HepG2 (cell line): ENCODE data around the gene PSMD5. TPM values are rescaled to one million over a fixed set of nuclear protein-coding genes. Genes with fewer than 3 reads are reported as not detected.

Experiments used
- AGO2 ChIP-seq: fragments of 200-400 bp; formaldehyde crosslinking; optimal IDR thresholded peaks from 2 replicates; pipeline ENCODE3; 2017; ENCODE audit warnings: mild to moderate bottlenecking, low read depth, low read length, moderate library complexity
- ASH2L ChIP-seq: fragments of 300-600, 200-600 bp; sonication (generic); IDR thresholded peaks from 2 replicates; pipeline ENCODE4 v1.7.0; 2017; ENCODE audit warnings: low read depth, mild to moderate bottlenecking, moderate library complexity, mixed read lengths, low read length; ENCODE audit not compliant: insufficient read length
- ATRX ChIP-seq: sonication (generic); formaldehyde crosslinking; IDR thresholded peaks from 2 replicates; pipeline ENCODE4 v1.4.0; 2020; ENCODE audit warnings: missing genetic modification reagents, borderline replicate concordance
- BRCA1 ChIP-seq: sonication (generic); formaldehyde crosslinking; IDR thresholded peaks from 2 replicates; pipeline ENCODE4 v1.4.0; 2020; ENCODE audit warnings: missing genetic modification reagents
- FUBP1 ChIP-seq: sonication (generic); formaldehyde crosslinking; IDR thresholded peaks from 2 replicates; pipeline ENCODE4 v1.5.1; 2020; ENCODE audit warnings: missing genetic modification reagents, mild to moderate bottlenecking, borderline replicate concordance
- HMGA1 ChIP-seq: sonication (generic); formaldehyde crosslinking; conservative IDR thresholded peaks from 2 replicates; pipeline ENCODE4 v1.4.0; 2020; ENCODE audit warnings: missing genetic modification reagents
- HNF4A ChIP-seq: sonication (generic); formaldehyde crosslinking; IDR thresholded peaks from 2 replicates; pipeline ENCODE4 v1.4.0; 2020; ENCODE audit warnings: missing genetic modification reagents
- HOXA5 ChIP-seq: sonication (generic); formaldehyde crosslinking; IDR thresholded peaks from 2 replicates; pipeline ENCODE4 v1.4.0; 2020; ENCODE audit warnings: missing genetic modification reagents
- IRX3 ChIP-seq: sonication (generic); formaldehyde crosslinking; IDR thresholded peaks from 2 replicates; pipeline ENCODE4 v1.8.1; 2023; ENCODE audit warnings: mild to moderate bottlenecking, low read depth, missing genetic modification reagents, borderline replicate concordance
- KAT7 ChIP-seq: IDR thresholded peaks from 2 replicates; pipeline ENCODE4 v1.6.1; 2018; ENCODE audit warnings: borderline replicate concordance, missing compliant biosample characterization
- NCOA2 ChIP-seq: sonication (generic); formaldehyde crosslinking; IDR thresholded peaks from 2 replicates; pipeline ENCODE4 v1.8.0; 2022; ENCODE audit warnings: inconsistent platforms
- PBX2 ChIP-seq: IDR thresholded peaks from 2 replicates; pipeline ENCODE4 v1.6.1; 2016; ENCODE audit warnings: control low read depth
- RFX3 ChIP-seq: IDR thresholded peaks from 2 replicates; pipeline ENCODE4 v1.6.1; 2016; ENCODE audit warnings: missing biosample characterization, missing genetic modification reagents
- RFX5 ChIP-seq: IDR thresholded peaks from 2 replicates; pipeline ENCODE4 v1.6.1; 2011; ENCODE audit warnings: low read depth, low read length, improper control_type of control experiment
- TSC22D2 ChIP-seq: sonication (generic); formaldehyde crosslinking; IDR thresholded peaks from 2 replicates; pipeline ENCODE4 v1.5.1; 2020; ENCODE audit warnings: missing genetic modification reagents, mild to moderate bottlenecking, borderline replicate concordance
- ZEB1 ChIP-seq: IDR thresholded peaks from 2 replicates; pipeline ENCODE4 v1.6.1; 2012; ENCODE audit warnings: mild to moderate bottlenecking, low read depth, inconsistent platforms; ENCODE audit not compliant: insufficient replicate concordance
- ZFY ChIP-seq: sonication (generic); formaldehyde crosslinking; IDR thresholded peaks from 2 replicates; pipeline ENCODE4 v1.4.0; 2020; ENCODE audit warnings: missing genetic modification reagents
- ZNF207 ChIP-seq: fragments of 450-650 bp; IDR thresholded peaks from 2 replicates; pipeline ENCODE4 v1.6.1; 2016; ENCODE audit warnings: antibody characterized with exemption, borderline replicate concordance
- ZNF256 ChIP-seq: sonication (generic); formaldehyde crosslinking; conservative IDR thresholded peaks from 2 replicates; pipeline ENCODE4 v1.4.0; 2020; ENCODE audit warnings: missing genetic modification reagents
- ZNF382 ChIP-seq: sonication (generic); formaldehyde crosslinking; IDR thresholded peaks from 2 replicates; pipeline ENCODE4 v1.5.0; 2020; ENCODE audit warnings: missing genetic modification reagents, mild to moderate bottlenecking, borderline replicate concordance
- ZNF44 ChIP-seq: sonication (generic); formaldehyde crosslinking; IDR thresholded peaks from 2 replicates; pipeline ENCODE4 v1.5.1; 2020; ENCODE audit warnings: mild to moderate bottlenecking, missing genetic modification reagents
- ZNF552 ChIP-seq: sonication (generic); formaldehyde crosslinking; IDR thresholded peaks from 2 replicates; pipeline ENCODE4 v1.9.0; 2022; ENCODE audit warnings: missing genetic modification reagents, mild to moderate bottlenecking, borderline replicate concordance
- ZNF576 ChIP-seq: sonication (generic); formaldehyde crosslinking; IDR thresholded peaks from 2 replicates; pipeline ENCODE4 v1.4.0; 2020; ENCODE audit warnings: mild to moderate bottlenecking, missing genetic modification reagents
- ZNF639 ChIP-seq: conservative IDR thresholded peaks from 2 replicates; pipeline ENCODE4 v1.6.1; 2018; ENCODE audit warnings: missing genetic modification reagents
- ZNF720 ChIP-seq: sonication (generic); formaldehyde crosslinking; IDR thresholded peaks from 2 replicates; pipeline ENCODE4 v1.4.0; 2020; ENCODE audit warnings: missing genetic modification reagents
- ZNF746 ChIP-seq: sonication (generic); formaldehyde crosslinking; IDR thresholded peaks from 2 replicates; pipeline ENCODE4 v1.8.0; 2022; ENCODE audit warnings: mild to moderate bottlenecking, missing genetic modification reagents
- ZNF776 ChIP-seq: sonication (generic); formaldehyde crosslinking; IDR thresholded peaks from 2 replicates; pipeline ENCODE4 v1.4.0; 2020; ENCODE audit warnings: mild to moderate bottlenecking, missing genetic modification reagents
- polyA plus RNA-seq, 8 experiments: library from polyadenylated mRNA; depleted of rRNA in 3 of 8; stranded (reverse) in 7 of 8; unstranded in 1 of 8; fragments of >200 nt; fragmentation: Illumina TruSeq in 4 of 8; extraction: Trizol in 4 of 8; gene quantifications; 2 replicates each; pipeline versions ENCODE4 v1.2.1 to v1.2.3, GENCODE V29; 2011 to 2016; ENCODE audit warnings: low read depth in 4 of 8, missing spikeins in 1 of 8, mixed read lengths in 1 of 8; ENCODE audit not compliant: insufficient read depth in 1 of 8
- total RNA-seq, 5 experiments: library from RNA; depleted of rRNA; stranded (reverse); fragments of >200 nt; fragmentation: Illumina TruSeq; extraction: Trizol; gene quantifications; 2 replicates each; pipeline ENCODE4 v1.2.3, GENCODE V29; 2016; ENCODE audit warnings: low read depth in 1 of 5

The PSMD5 gene
- total and polyA plus RNA-seq, 2 of the 13 experiments (the other 11 are each of a cell fraction or from before 2014, with no cell fraction given), result 12.7 to 18.1 TPM

GRCh38 chr9:120842685-120843485, at the start of gene PSMD5 (continued):
- TF ChIP-seq ZNF207 (no peak), HMGA1 (CRISPR knock-in tag) (no peak), HNF4A (CRISPR knock-in tag) (no peak), RFX3 (CRISPR knock-in tag) (no peak), IRX3 (no peak), ZNF576 (0 out of 2 replicates have a peak, but pooled peaks have one; percentile 76), ZEB1 (no peak), BRCA1 (CRISPR knock-in tag) (peak; percentile 79; the same call in 1 of the 2 replicates), ZFY (peak; percentile 83), ZNF639 (peak; percentile 37; the same call in 1 of the 2 replicates), FUBP1 (no peak), KAT7 (CRISPR knock-in tag) (no peak), ASH2L (peak; percentile 51), NCOA2 (CRISPR knock-in tag) (no peak; the same call in 1 of the 2 replicates), ZNF256 (CRISPR knock-in tag) (peak; percentile 73), RFX5 (peak; percentile 46; the same call in 1 of the 2 replicates), ZNF552 (CRISPR knock-in tag) (peak; percentile 68; the same call in 1 of the 2 replicates), ZNF720 (no peak), ZNF746 (CRISPR knock-in tag) (no peak; the same call in 1 of the 2 replicates), HOXA5 (peak; percentile 62; the same call in 1 of the 2 replicates), ZNF382 (CRISPR knock-in tag) (no peak), TSC22D2 (CRISPR knock-in tag) (no peak), ZNF44 (CRISPR knock-in tag) (no peak), ATRX (CRISPR knock-in tag) (no peak), ZNF776 (CRISPR knock-in tag) (peak; percentile 89; the same call in 1 of the 2 replicates), PBX2 (no peak), AGO2 (peak; percentile 28)
